Measurements from ENCODE around the gene SLC2A8.

Gene SLC2A8

GRCh38 chr9:127356906-127357305, 40.1 kb upstream of the SLC2A8 start:
- H3K9me3 Mint-ChIP-seq = no peaks in the 10 kb centered on the region
- no peaks in the 10 kb centered on the region for H3K36me3 Mint-ChIP-seq (ENCODE audit: low read depth)
- no peak overlapping the region for H3K27ac Mint-ChIP-seq
- no peak overlapping the region for H3K4me3 Mint-ChIP-seq
- H3K27me3 Mint-ChIP-seq (ENCODE audit: low read depth, poor library complexity) = peaks cover 9% of the 10 kb centered on the region
- TF ChIP-seq, protein P1, sequence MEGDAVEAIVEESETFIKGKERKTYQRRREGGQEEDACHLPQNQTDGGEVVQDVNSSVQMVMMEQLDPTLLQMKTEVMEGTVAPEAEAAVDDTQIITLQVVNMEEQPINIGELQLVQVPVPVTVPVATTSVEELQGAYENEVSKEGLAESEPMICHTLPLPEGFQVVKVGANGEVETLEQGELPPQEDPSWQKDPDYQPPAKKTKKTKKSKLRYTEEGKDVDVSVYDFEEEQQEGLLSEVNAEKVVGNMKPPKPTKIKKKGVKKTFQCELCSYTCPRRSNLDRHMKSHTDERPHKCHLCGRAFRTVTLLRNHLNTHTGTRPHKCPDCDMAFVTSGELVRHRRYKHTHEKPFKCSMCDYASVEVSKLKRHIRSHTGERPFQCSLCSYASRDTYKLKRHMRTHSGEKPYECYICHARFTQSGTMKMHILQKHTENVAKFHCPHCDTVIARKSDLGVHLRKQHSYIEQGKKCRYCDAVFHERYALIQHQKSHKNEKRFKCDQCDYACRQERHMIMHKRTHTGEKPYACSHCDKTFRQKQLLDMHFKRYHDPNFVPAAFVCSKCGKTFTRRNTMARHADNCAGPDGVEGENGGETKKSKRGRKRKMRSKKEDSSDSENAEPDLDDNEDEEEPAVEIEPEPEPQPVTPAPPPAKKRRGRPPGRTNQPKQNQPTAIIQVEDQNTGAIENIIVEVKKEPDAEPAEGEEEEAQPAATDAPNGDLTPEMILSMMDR (IDR thresholded peaks at IDR 0.05) = no peak
- no peaks in the 10 kb centered on the region for H3K4me1 Mint-ChIP-seq
- no peak for DNase-seq

- Mint-ChIP-seq H3K27me3 (ENCODE audit: low read depth, poor library complexity) (peaks cover 5% of the 10 kb centered on the region), H3K9me3 (no peaks in the 10 kb centered on the region), H3K36me3 (ENCODE audit: low read depth) (no peaks in the 10 kb centered on the region), H3K27ac (no peak overlapping the region), H3K4me1 (no peaks in the 10 kb centered on the region), H3K4me3 (no peak overlapping the region)
- no peak for DNase-seq
- TF ChIP-seq, protein P1 (IDR thresholded peaks at IDR 0.05) = no peak
Measured at GRCh38 chr9:127358023-127358535, 38.9 kb upstream of the SLC2A8 start.

DNA sequence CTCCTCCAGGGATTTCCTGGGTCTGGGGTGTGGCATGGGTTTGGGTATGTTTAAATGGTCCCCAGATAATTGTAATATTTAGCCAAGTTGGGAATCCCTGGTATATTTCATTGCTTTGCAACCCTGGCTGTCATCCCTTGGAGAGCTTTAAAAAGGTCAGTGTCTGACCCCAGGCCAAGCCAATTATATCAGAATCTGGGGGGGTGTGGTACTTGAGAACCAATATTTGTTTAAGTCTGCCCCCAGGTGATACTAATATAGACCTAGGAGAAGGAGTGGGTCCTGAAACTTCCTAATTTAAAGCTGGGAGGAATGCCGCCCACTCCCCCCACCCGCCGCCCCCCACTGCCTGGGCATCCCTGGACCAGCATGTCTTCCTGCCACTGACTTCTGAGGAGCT, 38.2 kb upstream of the SLC2A8 start:
- Mint-ChIP-seq H3K4me1 (peaks cover 6% of the 10 kb centered on the region), H3K27me3 (ENCODE audit: low read depth, poor library complexity) (peaks cover 5% of the 10 kb centered on the region), H3K4me3 (no peak overlapping the region), H3K36me3 (ENCODE audit: low read depth) (no peaks in the 10 kb centered on the region), H3K9me3 (no peaks in the 10 kb centered on the region), H3K27ac (no peak overlapping the region)
- TF ChIP-seq, protein P1 (IDR thresholded peaks at IDR 0.05) = no peak
- no peak for DNase-seq

DNA sequence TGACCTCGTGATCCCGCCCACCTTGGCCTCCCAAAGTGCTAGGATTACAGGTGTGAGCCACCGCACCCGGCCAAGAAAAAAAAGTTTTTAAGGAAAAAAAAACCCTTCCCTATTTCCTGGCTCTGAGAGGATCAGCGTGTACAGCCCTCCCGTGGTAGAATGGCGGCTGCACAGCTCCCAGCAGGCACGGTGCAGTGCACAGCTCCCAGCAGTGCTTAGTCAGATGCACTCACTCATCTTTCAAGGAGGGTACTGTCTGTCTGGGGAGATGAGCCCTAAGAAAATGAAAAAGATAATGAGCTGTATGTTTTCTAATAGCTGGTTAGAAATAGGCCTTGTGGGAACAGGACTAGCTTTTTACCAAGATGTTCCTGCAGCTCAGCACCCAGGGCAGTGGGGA, 36.7 kb upstream of the SLC2A8 start:
- Mint-ChIP-seq H3K4me3 (no peak overlapping the region), H3K27ac (no peak overlapping the region), H3K36me3 (ENCODE audit: low read depth) (peaks cover 5% of the 10 kb centered on the region), H3K27me3 (ENCODE audit: low read depth, poor library complexity) (no peaks in the 10 kb centered on the region), H3K9me3 (no peaks in the 10 kb centered on the region), H3K4me1 (peaks cover 9% of the 10 kb centered on the region)
- DNase-seq = no peak
- TF ChIP-seq, protein P1 (IDR thresholded peaks at IDR 0.05) = no peak

GRCh38 chr9:127360829-127361228, 36.1 kb upstream of the SLC2A8 start:
- DNase-seq = peak; percentile 10
- H3K27ac Mint-ChIP-seq = no peak overlapping the region
- H3K27me3 Mint-ChIP-seq (ENCODE audit: low read depth, poor library complexity) = no peaks in the 10 kb centered on the region
- no peak overlapping the region for H3K4me3 Mint-ChIP-seq
- TF ChIP-seq, protein P1 (IDR thresholded peaks at IDR 0.05) = no peak
- peaks cover 5% of the 10 kb centered on the region for H3K36me3 Mint-ChIP-seq (ENCODE audit: low read depth)
- no peaks in the 10 kb centered on the region for H3K9me3 Mint-ChIP-seq
- peaks cover 9% of the 10 kb centered on the region for H3K4me1 Mint-ChIP-seq

- Mint-ChIP-seq H3K9me3 (no peaks in the 10 kb centered on the region), H3K27ac (no peak overlapping the region), H3K4me1 (peaks cover 9% of the 10 kb centered on the region), H3K27me3 (ENCODE audit: low read depth, poor library complexity) (no peaks in the 10 kb centered on the region), H3K36me3 (ENCODE audit: low read depth) (peaks cover 5% of the 10 kb centered on the region), H3K4me3 (no peak overlapping the region)
- TF ChIP-seq, protein P1 (IDR thresholded peaks at IDR 0.05) = no peak
- no peak for DNase-seq
Measured at GRCh38 chr9:127361561-127361960, 35.4 kb upstream of the SLC2A8 start.

Measured in nephron progenitor cell (in vitro differentiated cells).